A673 (cell line): Measurements from ENCODE around the gene CEP89.
"Not testable (repeated sequence)": the region's sequence is repeated elsewhere in the genome, so short reads cannot be mapped to it uniquely, and the experiment has no call there.

Experiments used
- CTCF ChIP-seq: fragments of 300-800, 200-600 bp; sonication (generic); conservative IDR thresholded peaks from 2 replicates; pipeline ENCODE4 v1.5.1; 2017; ENCODE audit warnings: low read depth, mild to moderate bottlenecking, antibody characterized with exemption, low read length, moderate library complexity, mixed read lengths
- EZH2 ChIP-seq: fragments of 200-600 bp; sonication (generic); IDR thresholded peaks from 2 replicates; pipeline ENCODE4 v1.6.1; 2017; ENCODE audit warnings: borderline replicate concordance, low read depth, mild to moderate bottlenecking, mixed read lengths, antibody characterized with exemption, low read length; ENCODE audit not compliant: poor library complexity, severe bottlenecking

- TF ChIP-seq CTCF, EZH2: not testable (repeated sequence)
These were observed 6.1 kb upstream of the CEP89 start for GRCh38 chr19:32977813-32978212.
